ENCODE data around the gene AQP6.

AQP6 gene

GRCh38 chr12:49973361-49973830, 649 bp downstream of the AQP6 start:
- TF ChIP-seq POLR2A (IDR thresholded peaks at IDR 0.05; ENCODE audit: extremely low read depth, insufficient read length) = no peak
- TF ChIP-seq, protein P1, sequence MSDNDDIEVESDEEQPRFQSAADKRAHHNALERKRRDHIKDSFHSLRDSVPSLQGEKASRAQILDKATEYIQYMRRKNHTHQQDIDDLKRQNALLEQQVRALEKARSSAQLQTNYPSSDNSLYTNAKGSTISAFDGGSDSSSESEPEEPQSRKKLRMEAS (IDR thresholded peaks at IDR 0.05; ENCODE audit: low read depth, low read length) = no peak
- TF ChIP-seq MYC (IDR thresholded peaks at IDR 0.05; ENCODE audit: low read depth, low read length) = no peak
- TF ChIP-seq, protein P2, sequence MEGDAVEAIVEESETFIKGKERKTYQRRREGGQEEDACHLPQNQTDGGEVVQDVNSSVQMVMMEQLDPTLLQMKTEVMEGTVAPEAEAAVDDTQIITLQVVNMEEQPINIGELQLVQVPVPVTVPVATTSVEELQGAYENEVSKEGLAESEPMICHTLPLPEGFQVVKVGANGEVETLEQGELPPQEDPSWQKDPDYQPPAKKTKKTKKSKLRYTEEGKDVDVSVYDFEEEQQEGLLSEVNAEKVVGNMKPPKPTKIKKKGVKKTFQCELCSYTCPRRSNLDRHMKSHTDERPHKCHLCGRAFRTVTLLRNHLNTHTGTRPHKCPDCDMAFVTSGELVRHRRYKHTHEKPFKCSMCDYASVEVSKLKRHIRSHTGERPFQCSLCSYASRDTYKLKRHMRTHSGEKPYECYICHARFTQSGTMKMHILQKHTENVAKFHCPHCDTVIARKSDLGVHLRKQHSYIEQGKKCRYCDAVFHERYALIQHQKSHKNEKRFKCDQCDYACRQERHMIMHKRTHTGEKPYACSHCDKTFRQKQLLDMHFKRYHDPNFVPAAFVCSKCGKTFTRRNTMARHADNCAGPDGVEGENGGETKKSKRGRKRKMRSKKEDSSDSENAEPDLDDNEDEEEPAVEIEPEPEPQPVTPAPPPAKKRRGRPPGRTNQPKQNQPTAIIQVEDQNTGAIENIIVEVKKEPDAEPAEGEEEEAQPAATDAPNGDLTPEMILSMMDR (IDR thresholded peaks at IDR 0.05; ENCODE audit: low read depth, low read length) = no peak
- H3K4me3 ChIP-seq (ENCODE audit: low read depth, low read length) = no peak overlapping the region
- no peak for DNase-seq (ENCODE audit: low read depth)

DNA sequence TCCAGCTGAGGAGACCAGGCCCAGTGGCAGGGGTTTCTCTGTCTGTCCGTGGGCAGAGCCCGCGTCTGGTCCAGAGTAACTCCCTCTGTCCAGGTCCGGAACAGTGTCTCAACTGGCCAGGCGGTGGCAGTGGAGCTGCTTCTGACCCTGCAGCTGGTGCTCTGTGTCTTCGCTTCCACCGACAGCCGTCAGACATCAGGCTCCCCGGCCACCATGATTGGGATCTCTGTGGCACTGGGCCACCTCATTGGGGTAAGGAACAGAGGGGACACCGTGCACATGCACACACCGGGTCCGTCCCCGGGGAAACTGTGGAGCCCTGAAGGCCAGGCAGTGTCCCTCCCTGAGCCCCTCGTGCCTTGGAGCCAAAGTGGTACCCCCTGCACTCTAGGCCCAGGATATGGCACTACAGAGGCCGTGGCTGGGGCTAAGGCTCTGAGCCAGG, 1.5 kb downstream of the AQP6 start:
- no peak for TF ChIP-seq POLR2A (IDR thresholded peaks at IDR 0.05; ENCODE audit: extremely low read depth, insufficient read length)
- TF ChIP-seq, protein P1 (IDR thresholded peaks at IDR 0.05; ENCODE audit: low read depth, low read length) = no peak
- TF ChIP-seq, protein P2 (IDR thresholded peaks at IDR 0.05; ENCODE audit: low read depth, low read length) = peak; percentile 21
- peak; percentile 48 for DNase-seq (ENCODE audit: low read depth)
- no peak overlapping the region for H3K4me3 ChIP-seq (ENCODE audit: low read depth, low read length)

DNA sequence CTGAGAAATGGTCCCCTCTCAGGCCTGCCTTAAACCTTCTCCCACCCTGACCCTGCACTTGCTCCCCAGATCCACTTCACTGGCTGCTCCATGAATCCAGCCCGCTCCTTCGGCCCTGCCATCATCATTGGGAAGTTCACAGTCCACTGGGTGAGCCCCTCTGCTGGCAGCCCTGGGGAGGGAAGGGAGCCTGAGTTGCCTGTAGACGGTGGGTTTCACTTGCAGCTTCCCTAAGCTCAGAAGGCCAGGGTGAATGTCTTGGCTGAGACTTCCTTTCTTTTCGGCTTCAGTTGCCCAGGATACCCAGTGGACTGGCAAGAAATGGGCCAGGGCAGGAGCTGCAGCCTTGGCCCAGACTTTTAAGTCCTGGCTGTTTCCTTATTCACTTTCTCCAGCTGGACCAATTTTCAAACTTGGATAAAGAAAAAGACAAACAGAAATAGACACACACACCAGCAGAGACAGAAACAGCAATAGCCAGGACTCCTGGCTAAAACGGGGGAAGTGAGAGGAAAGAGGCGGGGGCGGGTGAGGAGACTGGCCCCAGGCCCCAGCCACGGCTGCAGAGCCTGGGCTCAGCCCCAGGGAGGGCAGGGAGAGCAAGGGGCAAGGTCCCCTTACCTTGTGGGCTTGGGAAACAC, 2.0 kb downstream of the AQP6 start:
- no peak overlapping the region for H3K4me3 ChIP-seq (ENCODE audit: low read depth, low read length)
- no peak for DNase-seq (ENCODE audit: low read depth)
- TF ChIP-seq, protein P2 (IDR thresholded peaks at IDR 0.05; ENCODE audit: low read depth, low read length) = no peak
- no peak for TF ChIP-seq POLR2A (IDR thresholded peaks at IDR 0.05; ENCODE audit: extremely low read depth, insufficient read length)
- TF ChIP-seq, protein P1 (IDR thresholded peaks at IDR 0.05; ENCODE audit: low read depth, low read length) = no peak
- no peak for TF ChIP-seq MYC (IDR thresholded peaks at IDR 0.05; ENCODE audit: low read depth, low read length)

GRCh38 chr12:49975318-49975761, 2.6 kb downstream of the AQP6 start:
- TF ChIP-seq, protein P2 (IDR thresholded peaks at IDR 0.05; ENCODE audit: low read depth, low read length) = no peak
- TF ChIP-seq, protein P1 (IDR thresholded peaks at IDR 0.05; ENCODE audit: low read depth, low read length) = no peak
- TF ChIP-seq MYC (IDR thresholded peaks at IDR 0.05; ENCODE audit: low read depth, low read length) = no peak
- no peak for TF ChIP-seq POLR2A (IDR thresholded peaks at IDR 0.05; ENCODE audit: extremely low read depth, insufficient read length)
- H3K4me3 ChIP-seq (ENCODE audit: low read depth, low read length) = no peak overlapping the region
- DNase-seq (ENCODE audit: low read depth) = no peak

DNA sequence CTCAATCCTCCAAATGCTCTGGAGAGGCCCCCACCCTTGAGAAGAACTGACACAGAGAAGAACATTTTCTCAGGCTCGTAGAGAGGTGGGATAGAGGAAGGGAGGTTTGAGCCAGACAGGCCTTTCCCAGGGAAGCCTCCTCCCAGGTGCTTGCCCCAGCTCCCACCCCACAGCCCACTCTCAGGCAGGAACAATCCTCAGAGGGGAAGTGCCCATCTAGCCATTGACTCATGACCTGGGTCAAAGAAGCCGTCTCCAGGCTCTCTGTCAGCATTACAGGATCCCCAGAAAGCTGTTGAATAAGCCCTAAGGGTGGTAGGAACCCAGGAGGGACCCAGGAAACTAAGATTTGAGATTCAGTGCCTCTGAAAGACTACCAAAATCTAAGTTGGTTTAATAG, 3.8 kb downstream of the AQP6 start:
- TF ChIP-seq, protein P1 (IDR thresholded peaks at IDR 0.05; ENCODE audit: low read depth, low read length) = no peak
- TF ChIP-seq POLR2A (IDR thresholded peaks at IDR 0.05; ENCODE audit: extremely low read depth, insufficient read length) (no peak), MYC (IDR thresholded peaks at IDR 0.05; ENCODE audit: low read depth, low read length) (no peak)
- no peak for DNase-seq (ENCODE audit: low read depth)
- no peak overlapping the region for H3K4me3 ChIP-seq (ENCODE audit: low read depth, low read length)

GRCh38 chr12:49978125-49978524, 5.4 kb downstream of the AQP6 start:
- H3K4me3 ChIP-seq (ENCODE audit: low read depth, low read length) = no peak overlapping the region
- no peak for DNase-seq (ENCODE audit: low read depth)
- TF ChIP-seq MYC (IDR thresholded peaks at IDR 0.05; ENCODE audit: low read depth, low read length) (no peak), POLR2A (IDR thresholded peaks at IDR 0.05; ENCODE audit: extremely low read depth, insufficient read length) (no peak)

Measured in NB4 (cell line).